GM12892 (cell line): ENCODE measurements around the gene VAV3.

Source experiments
- POLR2A ChIP-seq: IDR thresholded peaks from 2 replicates; pipeline ENCODE4 v1.6.1; 2011; ENCODE audit warnings: low read depth, low read length, control low read depth
- POLR2AphosphoS5 ChIP-seq: IDR thresholded peaks from 2 replicates; pipeline ENCODE4 v1.6.1; 2011; ENCODE audit warnings: low read depth, low read length, control low read depth
- TAF1 ChIP-seq: IDR thresholded peaks from 2 replicates; pipeline ENCODE4 v1.6.1; 2011; ENCODE audit warnings: low read depth, mild to moderate bottlenecking, control low read depth, low read length, borderline replicate concordance

DNA sequence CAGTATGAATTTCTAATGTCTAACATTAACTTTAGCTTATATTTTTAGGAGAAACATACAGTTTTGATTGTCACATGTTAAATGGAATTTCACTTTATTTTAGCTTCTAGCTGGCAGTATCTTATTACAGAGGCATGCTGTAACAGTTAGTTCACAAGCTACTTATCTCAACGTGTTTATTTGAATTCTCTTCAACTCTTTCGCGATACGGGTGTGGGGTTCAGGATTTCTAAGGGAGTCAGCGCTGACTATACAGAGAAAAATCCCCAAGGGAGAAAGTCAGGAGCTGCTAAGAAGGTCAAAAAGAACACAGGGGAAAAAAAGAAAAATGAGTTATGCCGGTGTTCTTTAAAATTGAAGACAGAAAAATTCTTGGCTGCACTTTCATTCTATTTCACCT is 296.2 kb downstream of the VAV3 start:
- TF ChIP-seq POLR2A (no peak), TAF1 (no peak), POLR2AphosphoS5 (no peak)
